Endothelial cell (in vitro differentiated cells): ENCODE results near the gene ARID4B. TPM values are rescaled to one million over a fixed set of nuclear protein-coding genes. Genes with fewer than 3 reads are reported as not detected.
A peak's percentile ranks its signal among the peaks of the same experiment; 100 is the strongest.
"Not testable (repeated sequence)": the region's sequence is repeated elsewhere in the genome, so short reads cannot be mapped to it uniquely, and the experiment has no call there.

Source experiments
- DNase-seq: peaks from one replicate; pipeline ENCODE4 v3.0.0; 2021; ENCODE audit warnings: low spot score
- H3K27ac Mint-ChIP-seq: one replicate; pipeline ENCODE4 v1.8.0; 2021; ENCODE audit warnings: mixed read lengths, inconsistent platforms; ENCODE audit not compliant: unreplicated experiment
- H3K27me3 Mint-ChIP-seq: one replicate; pipeline ENCODE4 v1.8.0; 2021; ENCODE audit warnings: mild to moderate bottlenecking, moderate library complexity, mixed read lengths, inconsistent platforms; ENCODE audit not compliant: unreplicated experiment
- H3K36me3 Mint-ChIP-seq: one replicate; pipeline ENCODE4 v1.8.0; 2021; ENCODE audit warnings: mild to moderate bottlenecking, low read depth, mixed read lengths, inconsistent platforms; ENCODE audit not compliant: unreplicated experiment
- H3K4me1 Mint-ChIP-seq: one replicate; pipeline ENCODE4 v1.8.0; 2021; ENCODE audit warnings: mild to moderate bottlenecking, mixed read lengths, inconsistent platforms; ENCODE audit not compliant: unreplicated experiment
- H3K4me3 Mint-ChIP-seq: one replicate; pipeline ENCODE4 v1.8.0; 2021; ENCODE audit warnings: mild to moderate bottlenecking, mixed read lengths, inconsistent platforms; ENCODE audit not compliant: unreplicated experiment
- H3K9me3 Mint-ChIP-seq: one replicate; pipeline ENCODE4 v1.8.0; 2021; ENCODE audit warnings: mixed read lengths, inconsistent platforms; ENCODE audit not compliant: unreplicated experiment
- CTCF ChIP-seq: fragments of 200-600 bp; sonication (generic); IDR thresholded peaks from one replicate; pipeline ENCODE4 v1.5.0; 2021; ENCODE audit warnings: antibody characterized with exemption; ENCODE audit not compliant: unreplicated experiment
- total RNA-seq: library from RNA; stranded (reverse); fragmentation: NEBNext Ultra II Directional; extraction: Animal tissue kit (Norgen Biotek cat#: 25700); gene quantifications from one replicate; pipeline ENCODE4 v1.2.1, GENCODE V29; 2021; ENCODE audit not compliant: unreplicated experiment

ARID4B gene
- total RNA-seq, 1 donor from 2014 or later, result 48.2 TPM

DNA sequence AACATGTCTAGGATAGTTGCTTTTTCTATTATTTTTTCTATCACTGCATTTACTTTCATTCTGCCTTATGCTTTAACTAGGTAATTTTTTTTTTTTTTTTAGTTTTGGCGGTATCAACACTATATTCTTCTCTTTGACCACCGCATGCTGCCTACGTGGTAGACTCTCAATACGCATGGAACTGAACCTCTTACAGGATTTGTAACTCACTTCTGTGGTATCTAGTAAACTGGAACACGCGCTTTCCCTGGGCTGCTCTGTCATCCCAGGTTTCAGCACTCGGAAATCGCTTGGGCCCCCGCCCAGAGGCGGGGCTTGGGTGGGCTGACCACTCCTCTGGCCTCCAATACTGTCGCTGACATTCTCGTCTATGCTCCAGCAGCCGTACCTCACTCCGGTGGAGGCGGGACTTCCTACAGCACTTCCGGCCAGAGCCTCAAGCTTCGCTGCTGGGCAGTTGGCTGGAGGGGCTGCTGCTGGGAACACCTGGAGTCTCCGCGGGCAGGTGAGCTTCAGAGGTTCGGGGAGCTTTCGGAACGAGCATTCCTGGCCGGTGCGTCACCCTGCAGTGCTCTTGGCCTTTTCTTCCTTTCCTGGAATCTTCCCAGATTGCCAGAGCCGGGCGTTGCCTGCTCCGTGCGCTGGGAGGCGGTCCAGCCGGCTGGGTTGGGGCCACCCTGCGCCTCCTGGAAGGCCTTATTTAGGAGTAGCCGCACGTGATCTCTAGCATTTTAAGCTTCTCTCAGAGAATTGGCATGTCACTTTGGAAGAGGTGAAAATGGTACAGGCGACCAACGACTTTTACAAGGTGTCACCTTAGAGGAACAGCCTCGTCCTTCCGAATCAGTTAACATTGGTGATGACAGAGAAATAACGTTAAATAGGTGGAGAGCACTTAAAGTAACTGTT, 39.3 kb upstream of the ARID4B start, which contains the start of gene TBCE:
Gene TBCE, plus strand, starts transcription at position 428 of the 909 bp plus-strand sequence. CDS start 12,623 bp downstream, outside the sequence.
- peak within 1 kb of the TSS; percentile 52 for H3K27ac Mint-ChIP-seq
- peaks cover 4% of the 10 kb centered on the region for H3K36me3 Mint-ChIP-seq
- peak within 1 kb of the TSS; percentile 92 for H3K4me3 Mint-ChIP-seq

DNA sequence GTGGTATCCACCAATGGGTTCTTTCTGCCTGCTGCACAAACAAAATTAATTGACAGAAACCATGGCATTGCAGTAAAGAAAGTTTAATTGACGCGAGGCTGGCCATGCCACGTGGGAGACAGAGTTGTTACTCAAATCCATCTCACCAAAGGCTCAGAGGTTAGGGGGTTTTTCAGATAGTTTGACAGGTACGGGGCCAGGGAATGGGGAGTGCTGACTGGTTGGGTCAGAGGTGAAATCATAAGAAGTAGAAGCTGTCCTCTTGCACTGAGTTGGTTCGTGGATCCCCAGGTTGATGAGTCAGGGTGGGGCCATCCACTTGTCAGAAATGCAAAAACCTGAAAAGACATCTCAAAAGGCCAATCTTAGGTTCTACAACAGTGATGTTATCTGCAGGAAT, 38.3 kb upstream of the ARID4B start:
- DNase-seq, result no peak

More for the DNA sequence above, 39.3 kb upstream of the ARID4B start, which contains the start of gene TBCE:
- TF ChIP-seq CTCF, result no peak
- H3K4me1 Mint-ChIP-seq, result peaks cover 2% of the 10 kb centered on the region
- H3K27me3 Mint-ChIP-seq, result peaks cover 1% of the 10 kb centered on the region
- peak; percentile 89 for DNase-seq
- no peaks in the 10 kb centered on the region for H3K9me3 Mint-ChIP-seq

DNA sequence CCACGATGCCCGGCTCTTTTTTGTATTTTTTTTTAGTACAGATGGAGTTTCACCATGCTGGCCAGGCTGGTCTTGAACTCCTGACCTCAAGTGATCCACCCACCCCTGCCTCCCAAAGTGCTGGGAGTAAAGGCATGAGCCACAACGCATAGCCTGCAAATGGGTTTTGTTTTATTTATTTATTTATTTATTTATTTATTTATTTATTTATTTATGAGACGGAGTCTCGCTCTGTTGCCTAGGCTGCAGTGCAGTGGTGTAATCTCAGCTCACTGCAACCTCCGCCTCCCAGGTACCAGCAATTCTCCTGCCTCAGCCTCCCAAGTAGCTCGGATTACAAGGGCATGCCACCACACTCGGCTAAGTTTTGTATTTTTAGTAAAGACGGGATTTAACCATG, 36.2 kb upstream of the ARID4B start:
- not testable (repeated sequence) for H3K36me3 Mint-ChIP-seq

More for the DNA sequence above, 38.3 kb upstream of the ARID4B start:
- Mint-ChIP-seq H3K4me3 (peak overlapping the region; percentile 65), H3K4me1 (peaks cover 2% of the 10 kb centered on the region), H3K36me3 (peaks cover 4% of the 10 kb centered on the region), H3K9me3 (no peaks in the 10 kb centered on the region), H3K27me3 (peaks cover 1% of the 10 kb centered on the region), H3K27ac (no peak overlapping the region)
- no peak for TF ChIP-seq CTCF

DNA sequence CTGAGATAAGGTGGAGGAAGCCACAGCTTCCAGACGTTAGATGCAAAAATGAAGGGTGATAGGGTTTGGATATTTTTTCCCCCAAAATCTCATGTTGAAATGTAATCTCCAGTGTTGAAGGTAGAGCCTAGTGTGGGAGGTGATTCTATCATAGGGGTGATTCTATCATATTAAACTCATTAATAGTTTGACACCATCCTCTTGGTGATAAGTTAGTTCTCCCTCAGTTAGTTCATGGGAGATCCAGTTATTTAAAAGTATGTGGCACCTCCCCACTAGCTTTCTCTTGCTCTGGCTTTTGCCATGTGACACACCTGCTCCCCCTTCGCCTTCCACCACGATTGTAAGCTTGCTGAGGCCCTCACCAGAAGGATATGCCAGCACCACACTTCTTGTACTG, 30.9 kb upstream of the ARID4B start:
- H3K9me3 Mint-ChIP-seq, result no peaks in the 10 kb centered on the region
- no peaks in the 10 kb centered on the region for H3K27me3 Mint-ChIP-seq
- no peak overlapping the region for H3K4me3 Mint-ChIP-seq
- H3K36me3 Mint-ChIP-seq, result no peaks in the 10 kb centered on the region
- no peak overlapping the region for H3K27ac Mint-ChIP-seq
- no peak for DNase-seq
- no peaks in the 10 kb centered on the region for H3K4me1 Mint-ChIP-seq
- no peak for TF ChIP-seq CTCF

More for the DNA sequence above, 36.2 kb upstream of the ARID4B start:
- not testable (repeated sequence) for DNase-seq, H3K4me1 Mint-ChIP-seq, H3K9me3 Mint-ChIP-seq, H3K4me3 Mint-ChIP-seq, H3K27ac Mint-ChIP-seq, H3K27me3 Mint-ChIP-seq

- no peak for DNase-seq
- Mint-ChIP-seq H3K27me3 (no peaks in the 10 kb centered on the region), H3K4me1 (no peaks in the 10 kb centered on the region), H3K36me3 (no peaks in the 10 kb centered on the region), H3K27ac (no peak overlapping the region), H3K9me3 (no peaks in the 10 kb centered on the region), H3K4me3 (no peak overlapping the region)
- no peak for TF ChIP-seq CTCF
Measured at GRCh38 chr1:235357485-235358373, 29.8 kb upstream of the ARID4B start.
